DOHH2 (cell line): ENCODE data around the gene GLRA1.

ENCODE experiments used
- H3F3A ChIP-seq: fragments of 200-600 bp; sonication (generic), shearing (Covaris generic); 2 replicates; pipeline ENCODE4 v1.6.0; 2016; ENCODE audit warnings: antibody characterized with exemption, mild to moderate bottlenecking; ENCODE audit not compliant: control insufficient read depth, insufficient read depth
- H3K27ac ChIP-seq: fragments of 200-600 bp; sonication (generic); 2 replicates; pipeline ENCODE4 v1.5.1; 2014; ENCODE audit warnings: low read depth, mild to moderate bottlenecking, low read length, moderate library complexity
- H3K27me3 ChIP-seq: fragments of 200-600 bp; sonication (generic); 2 replicates; pipeline ENCODE4 v1.6.1; 2014; ENCODE audit warnings: mild to moderate bottlenecking, low read length, mixed read lengths; ENCODE audit not compliant: control insufficient read depth
- H3K36me3 ChIP-seq: fragments of 200-600 bp; sonication (generic); 2 replicates; pipeline ENCODE4 v1.6.1; 2014; ENCODE audit warnings: mild to moderate bottlenecking, low read length, moderate library complexity, mixed read lengths; ENCODE audit not compliant: control insufficient read depth
- H3K4me1 ChIP-seq: fragments of 200-600 bp; sonication (generic); 2 replicates; pipeline ENCODE4 v1.6.1; 2014; ENCODE audit warnings: mild to moderate bottlenecking, low read length, mixed read lengths; ENCODE audit not compliant: control insufficient read depth
- H3K4me2 ChIP-seq: fragments of 200-600 bp; sonication (generic); 2 replicates; pipeline ENCODE4 v1.6.0; 2014; ENCODE audit warnings: mild to moderate bottlenecking, low read length, moderate library complexity
- H3K4me3 ChIP-seq: fragments of 200-600 bp; sonication (generic); 2 replicates; pipeline ENCODE4 v1.5.1; 2014; ENCODE audit warnings: mild to moderate bottlenecking, low read length, mixed read lengths
- H3K79me2 ChIP-seq: fragments of 200-600 bp; sonication (generic); 2 replicates; pipeline ENCODE4 v1.6.1; 2014; ENCODE audit warnings: mild to moderate bottlenecking, low read length, mixed read lengths; ENCODE audit not compliant: control insufficient read depth
- H3K9me2 ChIP-seq: fragments of 200-600 bp; sonication (generic); replicated peaks from 2 replicates; pipeline ENCODE4 v1.6.1; 2014; ENCODE audit warnings: mild to moderate bottlenecking, low read length, mixed read lengths; ENCODE audit not compliant: control insufficient read depth
- H3K9me3 ChIP-seq: fragments of 200-600 bp; sonication (generic); 2 replicates; pipeline ENCODE4 v1.6.1; 2014; ENCODE audit warnings: antibody characterized with exemption, low read length, mixed read lengths; ENCODE audit not compliant: control insufficient read depth, insufficient read depth
- H4K20me1 ChIP-seq: fragments of 200-600 bp; sonication (generic); 2 replicates; pipeline ENCODE4 v1.6.0; 2014; ENCODE audit warnings: low read depth, mild to moderate bottlenecking, antibody characterized with exemption, low read length, moderate library complexity; ENCODE audit not compliant: control insufficient read depth, insufficient read depth
- CTCF ChIP-seq: fragments of 200-600 bp; sonication (generic); IDR thresholded peaks from one replicate; pipeline ENCODE4 v1.5.1; 2014; ENCODE audit warnings: antibody characterized with exemption, mild to moderate bottlenecking, low read depth, low read length; ENCODE audit not compliant: poor library complexity, severe bottlenecking
- EZH2phosphoT487 ChIP-seq: fragments of 200-600 bp; sonication (generic); IDR thresholded peaks from 2 replicates; pipeline ENCODE4 v1.6.1; 2017; ENCODE audit warnings: borderline replicate concordance, mild to moderate bottlenecking, antibody characterized with exemption, low read length, moderate library complexity, mixed read lengths

GLRA1 gene

GRCh38 chr5:151869843-151870242 lies 54.8 kb downstream of the GLRA1 start:
- Histone ChIP-seq H3K79me2 (no peaks in the 10 kb centered on the region), H3K27me3 (no peaks in the 10 kb centered on the region), H3K36me3 (no peaks in the 10 kb centered on the region), H4K20me1 (no peaks in the 10 kb centered on the region), H3K9me3 (no peaks in the 10 kb centered on the region), H3K4me1 (no peaks in the 10 kb centered on the region), H3K4me3 (no peak overlapping the region), H3K9me2 (no peaks in the 10 kb centered on the region), H3K4me2 (no peak overlapping the region), H3F3A (no peaks in the 10 kb centered on the region), H3K27ac (no peak overlapping the region)
- TF ChIP-seq CTCF (no peak), EZH2phosphoT487 (no peak)

- H3K4me1 ChIP-seq, result no peaks in the 10 kb centered on the region
- no peaks in the 10 kb centered on the region for H4K20me1 ChIP-seq
- no peak overlapping the region for H3K4me3 ChIP-seq
- H3K9me2 ChIP-seq, result no peaks in the 10 kb centered on the region
- no peaks in the 10 kb centered on the region for H3K27me3 ChIP-seq
- no peaks in the 10 kb centered on the region for H3K9me3 ChIP-seq
- no peak overlapping the region for H3K27ac ChIP-seq
- no peaks in the 10 kb centered on the region for H3F3A ChIP-seq
- H3K79me2 ChIP-seq, result no peaks in the 10 kb centered on the region
- H3K4me2 ChIP-seq, result no peak overlapping the region
- no peaks in the 10 kb centered on the region for H3K36me3 ChIP-seq
- TF ChIP-seq EZH2phosphoT487, result no peak
- TF ChIP-seq CTCF, result no peak
Observed at GRCh38 chr5:151868451-151868850, 56.2 kb downstream of the GLRA1 start.

- Histone ChIP-seq H3K9me3 (no peaks in the 10 kb centered on the region), H3K27ac (no peak overlapping the region), H4K20me1 (no peaks in the 10 kb centered on the region), H3K79me2 (no peaks in the 10 kb centered on the region), H3K4me1 (no peaks in the 10 kb centered on the region), H3K4me3 (no peak overlapping the region), H3F3A (no peaks in the 10 kb centered on the region), H3K36me3 (no peaks in the 10 kb centered on the region), H3K27me3 (no peaks in the 10 kb centered on the region), H3K4me2 (no peak overlapping the region), H3K9me2 (no peaks in the 10 kb centered on the region)
- TF ChIP-seq EZH2phosphoT487 (no peak), CTCF (no peak)
Observed at GRCh38 chr5:151864061-151864748, 60.4 kb downstream of the GLRA1 start.
